Neural cell (in vitro differentiated cells): ENCODE data around the gene KREMEN2. TPM values are rescaled to one million over a fixed set of nuclear protein-coding genes. Genes with fewer than 3 reads are reported as not detected.

Experiments
- H2AFZ ChIP-seq: fragments of 200-600, 300-800 bp; sonication (generic), shearing (Covaris generic); 2 replicates; pipeline ENCODE4 v1.6.0; 2014; ENCODE audit warnings: low read depth, mild to moderate bottlenecking, antibody characterized with exemption, low read length, moderate library complexity
- H3F3A ChIP-seq: fragments of 200-600 bp; shearing (Covaris generic); 2 replicates; pipeline ENCODE4 v1.6.1; 2016; ENCODE audit warnings: mild to moderate bottlenecking, moderate library complexity, mixed read lengths, antibody characterized with exemption, low read length; ENCODE audit not compliant: insufficient read depth, poor library complexity, severe bottlenecking
- H3K27ac ChIP-seq: fragments of 200-600, 300-800 bp; sonication (generic), shearing (Covaris generic); 2 replicates; pipeline ENCODE4 v1.5.1; 2014; ENCODE audit warnings: mild to moderate bottlenecking, low read length, moderate library complexity
- H3K27me3 ChIP-seq: fragments of 300-800, 200-600 bp; sonication (generic), shearing (Covaris generic); 2 replicates; pipeline ENCODE4 v1.6.0; 2014; ENCODE audit warnings: mild to moderate bottlenecking, low read depth, low read length, moderate library complexity; ENCODE audit not compliant: insufficient read depth
- H3K36me3 ChIP-seq: fragments of 300-800, 200-600 bp; sonication (generic), shearing (Covaris generic); 2 replicates; pipeline ENCODE4 v1.5.1; 2014; ENCODE audit warnings: mild to moderate bottlenecking, antibody characterized with exemption, low read length, moderate library complexity; ENCODE audit not compliant: insufficient read depth
- H3K4me2 ChIP-seq: fragments of 300-800, 200-600 bp; sonication (generic), shearing (Covaris generic); 2 replicates; pipeline ENCODE4 v1.6.0; 2014; ENCODE audit warnings: mild to moderate bottlenecking, low read length
- H3K4me3 ChIP-seq: fragments of 300-800, 200-600 bp; sonication (generic), shearing (Covaris generic); 2 replicates; pipeline ENCODE4 v1.5.1; 2014; ENCODE audit warnings: mild to moderate bottlenecking, low read length, moderate library complexity
- H3K79me2 ChIP-seq: fragments of 200-600 bp; shearing (Covaris generic); replicated peaks from 2 replicates; pipeline ENCODE4 v1.6.0; 2014; ENCODE audit warnings: mild to moderate bottlenecking, low read length, moderate library complexity; ENCODE audit not compliant: insufficient read depth
- H3K9ac ChIP-seq: fragments of 300-800, 200-600 bp; sonication (generic), shearing (Covaris generic); 2 replicates; pipeline ENCODE4 v1.6.1; 2016; ENCODE audit warnings: mild to moderate bottlenecking, low read length, mixed read lengths
- H3K9me2 ChIP-seq: fragments of 200-600 bp; shearing (Covaris generic); 2 replicates; pipeline ENCODE4 v1.6.1; 2016; ENCODE audit warnings: mild to moderate bottlenecking, low read length, mixed read lengths; ENCODE audit not compliant: insufficient read depth
- H3K9me3 ChIP-seq: fragments of 200-600, 300-800 bp; sonication (generic), shearing (Covaris generic); 2 replicates; pipeline ENCODE4 v1.6.1; 2016; ENCODE audit warnings: mild to moderate bottlenecking, mixed run types, low read length, moderate library complexity, mixed read lengths
- H4K20me1 ChIP-seq: fragments of 200-600 bp; shearing (Covaris generic); 2 replicates; pipeline ENCODE4 v1.6.1; 2016; ENCODE audit warnings: mild to moderate bottlenecking, mixed run types; ENCODE audit not compliant: insufficient read depth
- CTCF ChIP-seq: fragments of 450-650 bp; IDR thresholded peaks from 2 replicates; pipeline ENCODE4 v1.5.1; 2014; ENCODE audit warnings: antibody characterized with exemption, mild to moderate bottlenecking, moderate library complexity; ENCODE audit not compliant: poor library complexity, severe bottlenecking
- EP300 ChIP-seq: fragments of 450-650 bp; conservative IDR thresholded peaks from 2 replicates; pipeline ENCODE4 v1.6.1; 2014; ENCODE audit warnings: antibody characterized with exemption, mild to moderate bottlenecking, moderate library complexity; ENCODE audit not compliant: poor library complexity, severe bottlenecking
- EZH2 ChIP-seq: fragments of 200-600, 300-800 bp; shearing (Covaris generic), sonication (generic); IDR thresholded peaks from 2 replicates; pipeline ENCODE4 v1.6.1; 2014; ENCODE audit warnings: antibody characterized with exemption, low read length, borderline replicate concordance, mild to moderate bottlenecking; ENCODE audit not compliant: insufficient read depth, poor library complexity, severe bottlenecking
- MXI1 ChIP-seq: fragments of 450-650 bp; conservative IDR thresholded peaks from 2 replicates; pipeline ENCODE4 v1.6.1; 2014; ENCODE audit warnings: antibody characterized with exemption, mild to moderate bottlenecking; ENCODE audit not compliant: poor library complexity, severe bottlenecking
- POLR2AphosphoS5 ChIP-seq: IDR thresholded peaks from 2 replicates; pipeline ENCODE4 v1.6.1; 2012
- RAD21 ChIP-seq: fragments of 450-650 bp; conservative IDR thresholded peaks from 2 replicates; pipeline ENCODE4 v1.6.1; 2014; ENCODE audit warnings: antibody characterized with exemption, mild to moderate bottlenecking, moderate library complexity
- REST ChIP-seq: IDR thresholded peaks from 2 replicates; pipeline ENCODE4 v1.6.1; 2012; ENCODE audit warnings: borderline replicate concordance
- SMC3 ChIP-seq: fragments of 450-650 bp; conservative IDR thresholded peaks from 2 replicates; pipeline ENCODE4 v1.6.1; 2014; ENCODE audit warnings: antibody characterized with exemption, mild to moderate bottlenecking, moderate library complexity; ENCODE audit not compliant: poor library complexity
- TAF1 ChIP-seq: IDR thresholded peaks from 2 replicates; pipeline ENCODE4 v1.6.1; 2012; ENCODE audit warnings: low read depth
- polyA plus RNA-seq: library from polyadenylated mRNA; depleted of rRNA; stranded (reverse); fragments of >200 nt; gene quantifications from 2 replicates; pipeline ENCODE4 v1.2.3, GENCODE V29; 2014

KREMEN2 gene
- polyA plus RNA-seq, 1 donor from 2014 or later, result 0.71 TPM

- H2AFZ ChIP-seq, result no peak overlapping the region
- H4K20me1 ChIP-seq, result no peaks in the 10 kb centered on the region
- H3K36me3 ChIP-seq, result no peaks in the 10 kb centered on the region
- H3K9ac ChIP-seq, result no peak overlapping the region
- H3K4me3 ChIP-seq, result no peak overlapping the region
- H3K4me2 ChIP-seq, result no peak overlapping the region
- H3K9me2 ChIP-seq, result no peaks in the 10 kb centered on the region
- no peak overlapping the region for H3K27ac ChIP-seq
- H3F3A ChIP-seq, result no peaks in the 10 kb centered on the region
- TF ChIP-seq SMC3 (no peak), EZH2 (no peak), POLR2AphosphoS5 (no peak), RAD21 (no peak), CTCF (no peak), EP300 (no peak), TAF1 (no peak), MXI1 (no peak), REST (no peak)
- no peaks in the 10 kb centered on the region for H3K79me2 ChIP-seq
- no peaks in the 10 kb centered on the region for H3K27me3 ChIP-seq
- no peaks in the 10 kb centered on the region for H3K9me3 ChIP-seq
Measured at GRCh38 chr16:2990891-2991290, 26.8 kb downstream of the KREMEN2 start.

- no peak overlapping the region for H3K27ac ChIP-seq
- no peaks in the 10 kb centered on the region for H3K36me3 ChIP-seq
- no peak overlapping the region for H3K4me2 ChIP-seq
- H3K79me2 ChIP-seq, result no peaks in the 10 kb centered on the region
- H2AFZ ChIP-seq, result no peak overlapping the region
- H3K9me3 ChIP-seq, result no peaks in the 10 kb centered on the region
- H3K4me3 ChIP-seq, result no peak overlapping the region
- H4K20me1 ChIP-seq, result no peaks in the 10 kb centered on the region
- H3F3A ChIP-seq, result no peaks in the 10 kb centered on the region
- no peak for TF ChIP-seq EZH2
- no peak for TF ChIP-seq POLR2AphosphoS5
- TF ChIP-seq RAD21, result no peak
- TF ChIP-seq SMC3, result no peak
- no peak for TF ChIP-seq CTCF
- TF ChIP-seq REST, result no peak
- TF ChIP-seq EP300, result no peak
- no peak for TF ChIP-seq TAF1
- TF ChIP-seq MXI1, result no peak
- no peak overlapping the region for H3K9ac ChIP-seq
- H3K27me3 ChIP-seq, result no peaks in the 10 kb centered on the region
- no peaks in the 10 kb centered on the region for H3K9me2 ChIP-seq
Measured at GRCh38 chr16:2991566-2992261, 27.6 kb downstream of the KREMEN2 start.
